Measurements from ENCODE around the gene GNPTG.

- TF ChIP-seq POLR2AphosphoS5 (IDR thresholded peaks at IDR 0.05; ENCODE audit: borderline replicate concordance, low read depth, low read length) = no peak
- TF ChIP-seq EZH2 (IDR thresholded peaks at IDR 0.05) = no peak
These were observed 5.9 kb upstream of the GNPTG start for GRCh38 chr16:1345651-1346421.
